ENCODE results near the gene PDE8B.

Gene PDE8B

GRCh38 chr5:77192441-77193050, 17.9 kb upstream of the PDE8B start:
- no peak for TF ChIP-seq CTCF (IDR thresholded peaks at IDR 0.05; ENCODE audit: extremely low read depth, missing control alignments)
- no peak for DNase-seq (ENCODE audit: low spot score)

DNA sequence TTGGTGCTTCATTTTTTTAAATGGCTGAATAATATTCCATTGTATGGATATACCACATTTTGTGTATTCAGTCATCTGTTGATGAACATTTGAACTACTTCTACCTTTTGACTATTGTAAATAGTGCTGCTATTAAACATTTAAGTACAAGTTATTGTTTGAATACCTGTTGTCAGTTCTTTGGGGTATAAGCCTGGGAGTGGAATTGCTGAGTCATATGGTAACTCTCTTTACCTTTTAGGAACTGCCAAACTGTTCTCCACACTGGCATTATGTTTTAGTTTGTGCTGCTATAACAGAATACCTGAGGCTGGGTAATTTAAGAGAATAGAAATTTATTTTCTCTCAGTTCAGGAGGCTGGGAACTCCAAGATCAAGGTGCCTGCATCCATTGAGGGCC, 15.7 kb upstream of the PDE8B start:
- TF ChIP-seq CTCF (IDR thresholded peaks at IDR 0.05; ENCODE audit: extremely low read depth, missing control alignments): no peak
- no peak for DNase-seq (ENCODE audit: low spot score)

- DNase-seq (ENCODE audit: low spot score): no peak
- no peak for TF ChIP-seq CTCF (IDR thresholded peaks at IDR 0.05; ENCODE audit: extremely low read depth, missing control alignments)
These were observed 12.5 kb upstream of the PDE8B start for GRCh38 chr5:77197840-77198554.

- DNase-seq (ENCODE audit: low spot score): no peak
- no peak for TF ChIP-seq CTCF (IDR thresholded peaks at IDR 0.05; ENCODE audit: extremely low read depth, missing control alignments)
These were observed 9.8 kb upstream of the PDE8B start for GRCh38 chr5:77200663-77201062.

DNA sequence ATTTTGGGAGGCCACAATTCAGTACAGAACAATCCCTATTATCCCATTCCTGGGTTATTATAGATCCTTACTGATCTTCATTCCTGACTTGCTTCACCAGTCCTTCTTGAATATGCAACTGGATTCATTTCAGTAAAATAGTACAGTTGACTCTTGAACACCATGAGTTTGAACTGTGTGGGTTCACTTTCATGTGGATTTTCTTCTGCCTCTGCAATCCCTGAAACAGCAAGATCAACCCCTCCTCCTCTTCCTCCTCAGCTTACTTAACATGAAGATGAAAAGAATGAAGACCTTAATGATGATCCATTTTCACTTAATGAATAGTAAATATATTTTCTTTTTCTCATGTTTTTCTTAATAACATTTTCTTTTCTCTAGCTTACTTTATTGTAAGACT, 8.3 kb upstream of the PDE8B start:
- TF ChIP-seq CTCF (IDR thresholded peaks at IDR 0.05; ENCODE audit: extremely low read depth, missing control alignments): no peak
- DNase-seq (ENCODE audit: low spot score): no peak

DNA sequence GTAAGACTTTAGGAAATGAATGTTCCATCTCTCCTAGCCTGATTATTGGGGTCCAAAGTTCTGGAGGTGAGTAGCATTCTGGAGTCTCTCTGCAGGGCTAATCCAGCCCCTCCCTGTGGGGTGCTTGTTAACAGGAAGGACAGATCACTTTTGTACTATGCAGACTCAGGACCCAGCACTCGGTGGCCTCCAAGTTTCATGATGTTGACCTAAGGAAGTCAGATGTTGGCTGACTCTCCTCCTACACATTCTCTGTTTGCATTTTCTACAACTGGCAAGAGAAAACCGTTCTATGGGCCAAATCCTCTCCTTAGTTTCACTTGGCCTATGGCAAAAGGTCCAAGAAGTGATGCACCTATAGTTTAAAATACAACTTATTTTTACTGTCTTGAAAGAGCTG, 5.5 kb upstream of the PDE8B start:
- DNase-seq (ENCODE audit: low spot score): peak; percentile 27
- TF ChIP-seq CTCF (IDR thresholded peaks at IDR 0.05; ENCODE audit: extremely low read depth, missing control alignments): no peak

- DNase-seq (ENCODE audit: low spot score): no peak
- no peak for TF ChIP-seq CTCF (IDR thresholded peaks at IDR 0.05; ENCODE audit: extremely low read depth, missing control alignments)
These were observed 1.8 kb upstream of the PDE8B start for GRCh38 chr5:77208507-77209163.
